ENCODE data around the gene ZNF524.
A peak's percentile ranks its signal among the peaks of the same experiment; 100 is the strongest.

- TF ChIP-seq, protein P1, sequence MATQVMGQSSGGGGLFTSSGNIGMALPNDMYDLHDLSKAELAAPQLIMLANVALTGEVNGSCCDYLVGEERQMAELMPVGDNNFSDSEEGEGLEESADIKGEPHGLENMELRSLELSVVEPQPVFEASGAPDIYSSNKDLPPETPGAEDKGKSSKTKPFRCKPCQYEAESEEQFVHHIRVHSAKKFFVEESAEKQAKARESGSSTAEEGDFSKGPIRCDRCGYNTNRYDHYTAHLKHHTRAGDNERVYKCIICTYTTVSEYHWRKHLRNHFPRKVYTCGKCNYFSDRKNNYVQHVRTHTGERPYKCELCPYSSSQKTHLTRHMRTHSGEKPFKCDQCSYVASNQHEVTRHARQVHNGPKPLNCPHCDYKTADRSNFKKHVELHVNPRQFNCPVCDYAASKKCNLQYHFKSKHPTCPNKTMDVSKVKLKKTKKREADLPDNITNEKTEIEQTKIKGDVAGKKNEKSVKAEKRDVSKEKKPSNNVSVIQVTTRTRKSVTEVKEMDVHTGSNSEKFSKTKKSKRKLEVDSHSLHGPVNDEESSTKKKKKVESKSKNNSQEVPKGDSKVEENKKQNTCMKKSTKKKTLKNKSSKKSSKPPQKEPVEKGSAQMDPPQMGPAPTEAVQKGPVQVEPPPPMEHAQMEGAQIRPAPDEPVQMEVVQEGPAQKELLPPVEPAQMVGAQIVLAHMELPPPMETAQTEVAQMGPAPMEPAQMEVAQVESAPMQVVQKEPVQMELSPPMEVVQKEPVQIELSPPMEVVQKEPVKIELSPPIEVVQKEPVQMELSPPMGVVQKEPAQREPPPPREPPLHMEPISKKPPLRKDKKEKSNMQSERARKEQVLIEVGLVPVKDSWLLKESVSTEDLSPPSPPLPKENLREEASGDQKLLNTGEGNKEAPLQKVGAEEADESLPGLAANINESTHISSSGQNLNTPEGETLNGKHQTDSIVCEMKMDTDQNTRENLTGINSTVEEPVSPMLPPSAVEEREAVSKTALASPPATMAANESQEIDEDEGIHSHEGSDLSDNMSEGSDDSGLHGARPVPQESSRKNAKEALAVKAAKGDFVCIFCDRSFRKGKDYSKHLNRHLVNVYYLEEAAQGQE (IDR thresholded peaks at IDR 0.05; ENCODE audit: insufficient read depth in 1 of 2, low read depth in 2 of 2, low read length in 2 of 2) = no peak
- TF ChIP-seq POLR2AphosphoS5 (IDR thresholded peaks at IDR 0.05; ENCODE audit: low read depth, low read length) (no peak), TAF1 (IDR thresholded peaks at IDR 0.05; ENCODE audit: borderline replicate concordance, insufficient read depth, low read length) (no peak), SIN3A (IDR thresholded peaks at IDR 0.05; ENCODE audit: borderline replicate concordance, insufficient read depth, low read length) (no peak), FOXP2 (optimal IDR thresholded peaks at IDR 0.05; ENCODE audit: borderline replicate concordance, extremely low read depth, extremely low read length, insufficient read depth) (peak; percentile 84)
Measured at GRCh38 chr19:55599842-55600661, at the start of gene ZNF524.
